NCI-H524 treated with DMSO at 0.1 percent for 48 hours (cell line): ENCODE results near the gene VPS9D1.
A peak's percentile ranks its signal among the peaks of the same experiment; 100 is the strongest.
"Not testable (repeated sequence)": the region's sequence is repeated elsewhere in the genome, so short reads cannot be mapped to it uniquely, and the experiment has no call there.

Experiments
- DNase-seq: peaks from one replicate; lab custom pipeline; 2025; lab: John Stamatoyannopoulos, UW

The VPS9D1 gene

GRCh38 chr16:89709716-89710432 is 10.8 kb downstream of the VPS9D1 start:
- no peak for DNase-seq

GRCh38 chr16:89709166-89709565 is 11.5 kb downstream of the VPS9D1 start:
- no peak for DNase-seq

- no peak for DNase-seq
Observed at GRCh38 chr16:89708481-89708931, 12.2 kb downstream of the VPS9D1 start.

- DNase-seq = no peak
Observed at GRCh38 chr16:89707695-89708094, 13.0 kb downstream of the VPS9D1 start.

- DNase-seq = no peak
Observed at GRCh38 chr16:89706518-89707260, 14.0 kb downstream of the VPS9D1 start.

GRCh38 chr16:89705006-89705405 is 15.7 kb downstream of the VPS9D1 start:
- no peak for DNase-seq

GRCh38 chr16:89704281-89704680 is 16.4 kb downstream of the VPS9D1 start:
- DNase-seq = no peak

GRCh38 chr16:89701425-89702406 is 19.0 kb downstream of the VPS9D1 start, which contains the start of gene SPATA2L:
Gene SPATA2L, minus strand, starts transcription at chr16:89701705. Its CDS starts 473 bp downstream, at chr16:89701232.
- peak; percentile 74 for DNase-seq

- DNase-seq = no peak
Observed at GRCh38 chr16:89700649-89701424, 19.9 kb downstream of the VPS9D1 start.

GRCh38 chr16:89700100-89700648 is 20.5 kb downstream of the VPS9D1 start:
- peak; percentile 73 for DNase-seq

- DNase-seq = not testable (repeated sequence)
Observed at GRCh38 chr16:89699629-89700099, 21.0 kb downstream of the VPS9D1 start.

GRCh38 chr16:89698717-89699116 is 22.0 kb downstream of the VPS9D1 start:
- not testable (repeated sequence) for DNase-seq

GRCh38 chr16:89697616-89698331 is 22.9 kb downstream of the VPS9D1 start:
- DNase-seq = peak; percentile 62

GRCh38 chr16:89697161-89697615 is 23.5 kb downstream of the VPS9D1 start:
- peak; percentile 82 for DNase-seq

- DNase-seq = no peak
Observed at GRCh38 chr16:89696670-89697128, 24.0 kb downstream of the VPS9D1 start.

- no peak for DNase-seq
Observed at GRCh38 chr16:89695875-89696669, 24.6 kb downstream of the VPS9D1 start.

- no peak for DNase-seq
Observed at GRCh38 chr16:89695086-89695874, 25.4 kb downstream of the VPS9D1 start.

GRCh38 chr16:89694784-89695085 is 26.0 kb downstream of the VPS9D1 start:
- DNase-seq = not testable (repeated sequence)
